B cell (primary cell): ENCODE data around the gene CDIP1. TPM values are rescaled to one million over a fixed set of nuclear protein-coding genes. Genes with fewer than 3 reads are reported as not detected.

Experiments used
- ATAC-seq: fragments of 200-7000 bp; cut with Tn5 transposase; one replicate; pipeline ENCODE4 v1.10.0; 2021; ENCODE audit warnings: low read depth, mild to moderate bottlenecking, moderate number of reproducible peaks, moderate library complexity
- CTCF ChIA-PET: fragments of 350-600 bp; sonication (Branson Sonifier 250); formaldehyde crosslinking; loops from one replicate; lab custom pipeline; 2021; ENCODE audit warnings: antibody characterized with exemption, inconsistent platforms; lab: Charles Lee
- POLR2A ChIA-PET: fragments of 350-600 bp; sonication (Branson Sonifier 250); formaldehyde crosslinking; loops from one replicate; lab custom pipeline; 2021; ENCODE audit warnings: antibody characterized with exemption; lab: Charles Lee
- DNase-seq: peaks from one replicate; pipeline ENCODE4 v3.0.0; 2013
- H2AFZ ChIP-seq: 2 replicates; pipeline ENCODE4 v1.6.1; 2012; ENCODE audit warnings: mild to moderate bottlenecking, low read depth, low read length; ENCODE audit not compliant: insufficient read depth, poor library complexity, severe bottlenecking
- H3K27ac ChIP-seq, 2 donors: 1 replicate in 1 of 2; 2 replicates in 1 of 2; pipeline ENCODE4 v1.5.1; 2012 to 2013; ENCODE audit warnings: low read length in 2 of 2, mild to moderate bottlenecking in 2 of 2, moderate library complexity in 1 of 2
- H3K27me3 ChIP-seq, 4 experiments: fragments of 200-600 bp in 1 of 4; sonication (generic) in 1 of 4; replicated peaks in 1 of 4; 1 replicate in 2 of 4; 2 replicates in 2 of 4; pipeline versions ENCODE4 v1.6.1 to v1.7.0; 2013 to 2016; ENCODE audit warnings: low read length in 3 of 4, mild to moderate bottlenecking in 2 of 4, mixed read lengths in 1 of 4, moderate library complexity in 1 of 4; ENCODE audit not compliant: insufficient read depth in 4 of 4, control insufficient read depth in 3 of 4; ENCODE audit errors: control extremely low read depth in 1 of 4
- H3K36me3 ChIP-seq, 2 experiments: replicated peaks in 1 of 2; 1 replicate in 1 of 2; 2 replicates in 1 of 2; pipeline versions ENCODE4 v1.6.1 to v1.7.1; 2013; ENCODE audit warnings: low read length in 1 of 2; ENCODE audit not compliant: insufficient read depth in 2 of 2, control insufficient read depth in 1 of 2; ENCODE audit errors: control extremely low read depth in 1 of 2, extremely low read depth in 1 of 2
- H3K4me1 ChIP-seq, 2 donors: fragments of 200-600 bp in 1 of 2; sonication (generic) in 1 of 2; 1 replicate in 1 of 2; 2 replicates in 1 of 2; pipeline versions ENCODE4 v1.5.1 to v1.6.1; 2013 to 2017; ENCODE audit warnings: low read length in 2 of 2; ENCODE audit not compliant: control insufficient read depth in 2 of 2, insufficient read depth in 2 of 2
- H3K4me2 ChIP-seq: replicated peaks from 2 replicates; pipeline ENCODE3; 2012; ENCODE audit warnings: mild to moderate bottlenecking, low read depth, low read length; ENCODE audit not compliant: poor library complexity, severe bottlenecking
- H3K4me3 ChIP-seq, 5 experiments: fragments of 200-600 bp in 1 of 5; sonication (generic) in 1 of 5; 1 replicate in 3 of 5; 2 replicates in 2 of 5; pipeline versions ENCODE4 v1.5.1 to v1.7.0; 2011 to 2016; ENCODE audit warnings: low read length in 4 of 5, mild to moderate bottlenecking in 4 of 5, low read depth in 2 of 5, control low read depth in 1 of 5, moderate library complexity in 1 of 5; ENCODE audit not compliant: insufficient read depth in 1 of 5; ENCODE audit errors: control extremely low read depth in 1 of 5, extremely low read depth in 1 of 5
- H3K79me2 ChIP-seq: fragments of 200-600 bp; sonication (generic); one replicate; pipeline ENCODE4 v1.6.0; 2016; ENCODE audit warnings: low read length; ENCODE audit not compliant: control insufficient read depth, insufficient read depth
- H3K9ac ChIP-seq: fragments of 200-600 bp; sonication (generic); 2 replicates; pipeline ENCODE4 v1.6.1; 2017; ENCODE audit warnings: mild to moderate bottlenecking, low read length, moderate library complexity
- H3K9me3 ChIP-seq, 3 donors: one replicate each; pipeline versions ENCODE4 v1.6.1 to v1.7.1; 2013; ENCODE audit warnings: low read length in 2 of 3; ENCODE audit not compliant: control insufficient read depth in 2 of 3, insufficient read depth in 1 of 3; ENCODE audit errors: control extremely low read depth in 1 of 3
- H4K20me1 ChIP-seq: 2 replicates; pipeline ENCODE4 v1.6.0; 2012; ENCODE audit warnings: mild to moderate bottlenecking, low read length; ENCODE audit not compliant: insufficient read depth, control insufficient read depth, poor library complexity, severe bottlenecking
- H3K27ac Mint-ChIP-seq: one replicate; pipeline ENCODE4 v1.8.0; 2021; ENCODE audit warnings: mixed read lengths
- H3K27me3 Mint-ChIP-seq: one replicate; pipeline ENCODE4 v1.8.0; 2021; ENCODE audit warnings: mixed read lengths
- H3K4me1 Mint-ChIP-seq: one replicate; pipeline ENCODE4 v1.8.0; 2021; ENCODE audit warnings: mixed read lengths
- H3K4me3 Mint-ChIP-seq: one replicate; pipeline ENCODE4 v1.8.0; 2021; ENCODE audit warnings: mixed read lengths
- H3K9me3 Mint-ChIP-seq: one replicate; pipeline ENCODE4 v1.8.0; 2022; ENCODE audit warnings: mixed read lengths; ENCODE audit not compliant: insufficient read depth
- EZH2 ChIP-seq: IDR thresholded peaks from 2 replicates; pipeline ENCODE4 v1.6.1; 2012; ENCODE audit warnings: borderline replicate concordance, low read depth, mild to moderate bottlenecking, moderate library complexity, low read length; ENCODE audit not compliant: insufficient read depth, poor library complexity, severe bottlenecking
- WGBS: methylation state at CpG from one replicate; pipeline ENCODE4 v1.1.5; 2013; ENCODE audit warnings: missing lambda C conversion rate; ENCODE audit not compliant: insufficient coverage; 5-methylcytosine and 5-hydroxymethylcytosine counted together
- intact Hi-C: fragments of 100-400 bp; cut with micrococcal nuclease; formaldehyde crosslinking; loops from one replicate; pipeline ENCODE4 v1.10.0; 2022
- polyA plus RNA-seq: library from polyadenylated mRNA; depleted of rRNA; stranded (reverse); fragments of >200 nt; gene quantifications from 2 replicates; pipeline ENCODE4 v1.2.3, GENCODE V29; 2012
- total RNA-seq, 2 donors: library from RNA; stranded (reverse); fragments of 120-200 nt in 1 of 2; gene quantifications; 1 replicate in 1 of 2; 2 replicates in 1 of 2; pipeline versions ENCODE4 v1.2.3 to v1.2.4, GENCODE V29; 2013 to 2022
- TF ChIP-seq, protein P1 (sequence below): fragments of 200-600 bp; IDR thresholded peaks from one replicate; pipeline ENCODE4 v1.8.0; 2022; ENCODE audit warnings: antibody characterized with exemption, mild to moderate bottlenecking

Gene CDIP1
- total and polyA plus RNA-seq, 2 donors (not counting 1 experiment from before 2014, with no cell fraction given): 12.8 to 20.3 TPM

DNA sequence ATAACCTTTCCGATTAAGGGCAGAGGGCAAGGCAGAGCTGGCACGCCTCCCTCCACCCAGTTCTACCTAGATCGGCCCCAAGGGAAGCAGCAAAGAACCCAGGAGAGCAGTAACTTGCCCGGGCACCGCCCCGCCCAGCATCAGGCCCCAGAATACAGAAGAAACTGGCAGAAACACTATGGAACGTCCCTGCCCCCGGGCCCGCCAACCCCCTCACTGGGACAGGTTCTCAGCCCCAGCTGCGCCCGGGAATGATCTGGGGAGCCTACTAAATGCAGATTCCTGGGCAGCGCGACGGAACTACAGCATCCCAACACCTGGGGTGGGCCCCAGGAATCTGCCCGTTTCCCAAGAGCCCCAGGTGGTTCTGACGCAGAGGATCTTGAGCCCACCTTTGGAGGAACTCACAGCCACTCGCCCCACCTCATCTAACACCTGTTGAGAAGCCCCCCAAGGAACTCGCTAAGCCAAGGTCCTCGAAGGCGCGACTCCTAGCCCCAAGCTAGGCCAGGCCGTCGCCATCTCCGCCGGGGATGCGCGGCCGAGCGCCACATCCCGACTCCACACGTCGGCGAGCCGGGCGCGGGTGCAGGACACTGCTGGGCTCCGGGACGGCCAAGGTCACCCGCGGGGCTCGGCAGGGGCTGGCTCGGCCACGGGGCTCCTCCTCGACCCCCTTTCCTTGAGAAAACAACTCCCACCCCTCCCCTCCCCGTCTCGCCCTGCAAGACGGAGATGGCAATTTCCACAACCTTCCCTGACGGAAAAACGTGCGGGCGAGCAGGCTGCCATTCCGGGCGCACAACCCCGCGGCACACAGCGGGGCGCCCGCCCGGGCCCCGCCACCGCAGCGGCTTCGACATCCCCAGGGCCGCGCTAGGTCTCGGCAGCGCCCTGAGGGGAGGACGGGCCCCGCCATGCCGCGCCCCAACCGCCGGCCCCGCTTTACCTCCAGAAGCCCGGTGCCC, 913 bp downstream of the CDIP1 start:
- ATAC-seq (peak; percentile 46), DNase-seq (peak; percentile 33)
- no peaks in the 10 kb centered on the region for H4K20me1 ChIP-seq
- peak overlapping the region in 1 of 2 donors; percentile 95 for H3K27ac ChIP-seq
- H3K9ac ChIP-seq: peak overlapping the region; percentile 88
- no peaks in the 10 kb centered on the region for H3K9me3 Mint-ChIP-seq
- intact Hi-C loops: loop anchor here (1.0 to 5.0 kb wide), 8 partner anchors 11 to 230 kb away; partner anchors contain the start of genes DNAJA3, HMOX2, MGRN1 and PAM16
- peak overlapping the region; percentile 83 for H2AFZ ChIP-seq
- ChIA-PET CTCF (interaction anchor here (1.0 to 2.1 kb wide), 4 partner anchors 11 to 135 kb away, joined by 3 to 18 read pairs (median 4); no protein-coding TSS in a partner anchor), POLR2A (interaction anchor here (0.6 kb wide), 4 partner anchors 12 to 86 kb away, joined by 3 to 10 read pairs (median 4); no protein-coding TSS in a partner anchor)
- H3K36me3 ChIP-seq: peaks cover 0 to 5% of the 10 kb centered on the region in 2 experiments
- peak overlapping the region; percentile 7 to 93 (median 73) for H3K4me3 ChIP-seq
- WGBS: 20% methylated on average over 73 of the region's 75 CpGs
- H3K27me3 ChIP-seq: no peaks in the 10 kb centered on the region
- peaks cover 14% of the 10 kb centered on the region for H3K4me1 Mint-ChIP-seq
- peak overlapping the region; percentile 97 for H3K4me2 ChIP-seq
- peak overlapping the region; percentile 74 for H3K4me3 Mint-ChIP-seq
- H3K27ac Mint-ChIP-seq: no peak overlapping the region
- H3K79me2 ChIP-seq: peaks cover 49% of the 10 kb centered on the region
- H3K4me1 ChIP-seq: peaks cover 7 to 13% of the 10 kb centered on the region in 2 donors
- no peaks in the 10 kb centered on the region for H3K27me3 Mint-ChIP-seq
- peaks cover 0 to 15% (median 9%) of the 10 kb centered on the region in 3 donors for H3K9me3 ChIP-seq
- TF ChIP-seq, protein P1, sequence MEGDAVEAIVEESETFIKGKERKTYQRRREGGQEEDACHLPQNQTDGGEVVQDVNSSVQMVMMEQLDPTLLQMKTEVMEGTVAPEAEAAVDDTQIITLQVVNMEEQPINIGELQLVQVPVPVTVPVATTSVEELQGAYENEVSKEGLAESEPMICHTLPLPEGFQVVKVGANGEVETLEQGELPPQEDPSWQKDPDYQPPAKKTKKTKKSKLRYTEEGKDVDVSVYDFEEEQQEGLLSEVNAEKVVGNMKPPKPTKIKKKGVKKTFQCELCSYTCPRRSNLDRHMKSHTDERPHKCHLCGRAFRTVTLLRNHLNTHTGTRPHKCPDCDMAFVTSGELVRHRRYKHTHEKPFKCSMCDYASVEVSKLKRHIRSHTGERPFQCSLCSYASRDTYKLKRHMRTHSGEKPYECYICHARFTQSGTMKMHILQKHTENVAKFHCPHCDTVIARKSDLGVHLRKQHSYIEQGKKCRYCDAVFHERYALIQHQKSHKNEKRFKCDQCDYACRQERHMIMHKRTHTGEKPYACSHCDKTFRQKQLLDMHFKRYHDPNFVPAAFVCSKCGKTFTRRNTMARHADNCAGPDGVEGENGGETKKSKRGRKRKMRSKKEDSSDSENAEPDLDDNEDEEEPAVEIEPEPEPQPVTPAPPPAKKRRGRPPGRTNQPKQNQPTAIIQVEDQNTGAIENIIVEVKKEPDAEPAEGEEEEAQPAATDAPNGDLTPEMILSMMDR: no peak
- no peak for TF ChIP-seq EZH2
